ENCODE measurements around the gene VGLL3. TPM values are rescaled to one million over a fixed set of nuclear protein-coding genes. Genes with fewer than 3 reads are reported as not detected.

VGLL3 gene
- total and polyA plus RNA-seq, 2 experiments from 2014 or later: 1.4 to 7.3 TPM

DNA sequence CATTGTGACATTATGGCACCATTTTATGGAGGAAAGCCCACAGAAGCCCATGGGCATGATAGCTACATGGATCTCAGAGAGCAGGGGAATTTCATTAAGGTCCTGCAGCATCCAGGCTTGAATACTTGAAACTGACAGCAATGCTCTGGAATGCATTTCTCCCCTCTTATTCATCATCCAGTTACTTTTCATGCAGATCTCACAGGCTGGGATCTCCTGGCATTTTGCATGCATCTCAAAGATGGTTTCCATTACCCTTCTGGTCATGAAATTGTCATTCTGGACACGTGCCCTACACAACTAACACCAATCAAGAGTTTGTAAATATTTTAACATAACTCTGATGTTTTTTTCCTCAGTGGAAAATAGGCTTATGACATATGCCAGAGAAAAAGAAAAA, 32.4 kb downstream of the VGLL3 start:
- no peaks in the 10 kb centered on the region for H3K9me3 Mint-ChIP-seq
- no peaks in the 10 kb centered on the region for H3K79me2 ChIP-seq (replicated peaks; ENCODE audit: insufficient read depth)
- H2AFZ ChIP-seq: no peak overlapping the region
- H3K36me3 Mint-ChIP-seq (ENCODE audit: low read depth): no peaks in the 10 kb centered on the region
- H3K27ac Mint-ChIP-seq: no peak overlapping the region
- H4K20me1 ChIP-seq (replicated peaks; ENCODE audit: insufficient read depth): no peaks in the 10 kb centered on the region
- peaks cover 7% of the 10 kb centered on the region; the same call in 1 of the 2 replicates for H3K4me1 ChIP-seq (ENCODE audit: insufficient read depth)
- H3K4me3 Mint-ChIP-seq: no peak overlapping the region
- no peaks in the 10 kb centered on the region for H3K36me3 ChIP-seq (ENCODE audit: insufficient read depth)
- no peaks in the 10 kb centered on the region for H3F3A ChIP-seq (replicated peaks; ENCODE audit: low read depth)
- H3K4me3 ChIP-seq: no peak overlapping the region
- H3K9me2 ChIP-seq (ENCODE audit: insufficient read depth): no peaks in the 10 kb centered on the region
- no peaks in the 10 kb centered on the region for H3K27me3 ChIP-seq (ENCODE audit: insufficient read depth)
- H3K4me2 ChIP-seq: peak overlapping the region; percentile 39; the same call in 1 of the 2 replicates
- ATAC-seq (peak; percentile 26; the same call in 1 of the 3 replicates), DNase-seq (ENCODE audit: low spot score) (peak; percentile 26)
- peaks cover 3% of the 10 kb centered on the region for H3K27me3 Mint-ChIP-seq (ENCODE audit: insufficient read depth, low read depth, poor library complexity)
- H3K4me1 Mint-ChIP-seq: peaks cover 18% of the 10 kb centered on the region
- no peak overlapping the region for H3K27ac ChIP-seq (ENCODE audit: low read depth)
- TF ChIP-seq, protein P1, sequence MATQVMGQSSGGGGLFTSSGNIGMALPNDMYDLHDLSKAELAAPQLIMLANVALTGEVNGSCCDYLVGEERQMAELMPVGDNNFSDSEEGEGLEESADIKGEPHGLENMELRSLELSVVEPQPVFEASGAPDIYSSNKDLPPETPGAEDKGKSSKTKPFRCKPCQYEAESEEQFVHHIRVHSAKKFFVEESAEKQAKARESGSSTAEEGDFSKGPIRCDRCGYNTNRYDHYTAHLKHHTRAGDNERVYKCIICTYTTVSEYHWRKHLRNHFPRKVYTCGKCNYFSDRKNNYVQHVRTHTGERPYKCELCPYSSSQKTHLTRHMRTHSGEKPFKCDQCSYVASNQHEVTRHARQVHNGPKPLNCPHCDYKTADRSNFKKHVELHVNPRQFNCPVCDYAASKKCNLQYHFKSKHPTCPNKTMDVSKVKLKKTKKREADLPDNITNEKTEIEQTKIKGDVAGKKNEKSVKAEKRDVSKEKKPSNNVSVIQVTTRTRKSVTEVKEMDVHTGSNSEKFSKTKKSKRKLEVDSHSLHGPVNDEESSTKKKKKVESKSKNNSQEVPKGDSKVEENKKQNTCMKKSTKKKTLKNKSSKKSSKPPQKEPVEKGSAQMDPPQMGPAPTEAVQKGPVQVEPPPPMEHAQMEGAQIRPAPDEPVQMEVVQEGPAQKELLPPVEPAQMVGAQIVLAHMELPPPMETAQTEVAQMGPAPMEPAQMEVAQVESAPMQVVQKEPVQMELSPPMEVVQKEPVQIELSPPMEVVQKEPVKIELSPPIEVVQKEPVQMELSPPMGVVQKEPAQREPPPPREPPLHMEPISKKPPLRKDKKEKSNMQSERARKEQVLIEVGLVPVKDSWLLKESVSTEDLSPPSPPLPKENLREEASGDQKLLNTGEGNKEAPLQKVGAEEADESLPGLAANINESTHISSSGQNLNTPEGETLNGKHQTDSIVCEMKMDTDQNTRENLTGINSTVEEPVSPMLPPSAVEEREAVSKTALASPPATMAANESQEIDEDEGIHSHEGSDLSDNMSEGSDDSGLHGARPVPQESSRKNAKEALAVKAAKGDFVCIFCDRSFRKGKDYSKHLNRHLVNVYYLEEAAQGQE (IDR thresholded peaks at IDR 0.05; ENCODE audit: unreplicated experiment): no peak
- TF ChIP-seq CTCF (conservative IDR thresholded peaks at IDR 0.05; ENCODE audit: low read depth in 2 of 2): no peak
- no peak for TF ChIP-seq ZNF114 (CRISPR knock-in tag; IDR thresholded peaks at IDR 0.05)
- TF ChIP-seq STAT1 (IDR thresholded peaks at IDR 0.05; ENCODE audit: unreplicated experiment): no peak
- no peak for TF ChIP-seq JUNB (IDR thresholded peaks at IDR 0.05; ENCODE audit: unreplicated experiment)
- no peak for TF ChIP-seq ZNF462 (CRISPR knock-in tag; IDR thresholded peaks at IDR 0.05)
- TF ChIP-seq ETS1 (IDR thresholded peaks at IDR 0.05): no peak
- TF ChIP-seq CREB1 (CRISPR knock-in tag; IDR thresholded peaks at IDR 0.05; ENCODE audit: low read depth): no peak

Data from GM23338 (cell line).